Tibial artery (tissue), 4 donors: ENCODE results near the gene TSPAN7.

Experiments
- DNase-seq, 2 donors: peaks; one replicate each; pipeline ENCODE4 v3.0.0-alpha.2; 2019
- H3K27ac ChIP-seq, 2 donors: fragments of 200-600 bp; sonication (generic) in 1 of 2; 1 replicate in 1 of 2; 2 replicates in 1 of 2; pipeline ENCODE4 v1.5.1; 2018 to 2019; ENCODE audit warnings: mild to moderate bottlenecking in 1 of 2
- H3K27me3 ChIP-seq, 2 donors: fragments of 200-600 bp; sonication (generic) in 1 of 2; one replicate each; pipeline versions ENCODE4 v1.5.1 to v1.6.0; 2016 to 2019
- H3K36me3 ChIP-seq, 3 donors: fragments of 200-600 bp; sonication (generic) in 2 of 3; one replicate each; pipeline ENCODE4 v1.5.1; 2016 to 2019; ENCODE audit warnings: mild to moderate bottlenecking in 2 of 3
- H3K4me1 ChIP-seq, 4 donors: fragments of 200-600 bp; sonication (generic) in 2 of 4; 1 replicate in 3 of 4; 2 replicates in 1 of 4; pipeline ENCODE4 v1.5.1; 2016 to 2019
- H3K4me3 ChIP-seq, 2 donors: fragments of 200-600 bp; sonication (generic) in 1 of 2; 1 replicate in 1 of 2; 2 replicates in 1 of 2; pipeline ENCODE4 v1.5.1; 2018 to 2019; ENCODE audit warnings: mild to moderate bottlenecking in 2 of 2
- H3K9me3 ChIP-seq, 3 donors: fragments of 200-600 bp; sonication (generic) in 1 of 3; one replicate each; pipeline ENCODE4 v1.5.1; 2016 to 2019
- intact Hi-C: fragments of 100-400 bp; cut with DNase I; formaldehyde crosslinking; loops from one replicate; pipeline ENCODE4 v1.15.0; 2023; ENCODE audit warnings: low total_unique reads
- TF ChIP-seq, protein P1 (sequence below), 2 experiments: fragments of 200-600 bp in 1 of 2; fragments of 450-650 bp in 1 of 2; IDR thresholded peaks; one replicate each; pipeline ENCODE4 v1.5.1; 2017 to 2019; ENCODE audit warnings: antibody characterized with exemption in 2 of 2, mild to moderate bottlenecking in 1 of 2, moderate library complexity in 1 of 2

The TSPAN7 gene

GRCh38 chrX:38618180-38618579 is 56.8 kb downstream of the TSPAN7 start:
- no peaks in the 10 kb centered on the region for H3K27me3 ChIP-seq
- no peak overlapping the region for H3K27ac ChIP-seq
- H3K9me3 ChIP-seq, result no peaks in the 10 kb centered on the region
- intact Hi-C loops, result no loop called here
- no peak overlapping the region for H3K4me3 ChIP-seq
- DNase-seq, result no peak
- no peaks in the 10 kb centered on the region for H3K36me3 ChIP-seq
- TF ChIP-seq, protein P1, sequence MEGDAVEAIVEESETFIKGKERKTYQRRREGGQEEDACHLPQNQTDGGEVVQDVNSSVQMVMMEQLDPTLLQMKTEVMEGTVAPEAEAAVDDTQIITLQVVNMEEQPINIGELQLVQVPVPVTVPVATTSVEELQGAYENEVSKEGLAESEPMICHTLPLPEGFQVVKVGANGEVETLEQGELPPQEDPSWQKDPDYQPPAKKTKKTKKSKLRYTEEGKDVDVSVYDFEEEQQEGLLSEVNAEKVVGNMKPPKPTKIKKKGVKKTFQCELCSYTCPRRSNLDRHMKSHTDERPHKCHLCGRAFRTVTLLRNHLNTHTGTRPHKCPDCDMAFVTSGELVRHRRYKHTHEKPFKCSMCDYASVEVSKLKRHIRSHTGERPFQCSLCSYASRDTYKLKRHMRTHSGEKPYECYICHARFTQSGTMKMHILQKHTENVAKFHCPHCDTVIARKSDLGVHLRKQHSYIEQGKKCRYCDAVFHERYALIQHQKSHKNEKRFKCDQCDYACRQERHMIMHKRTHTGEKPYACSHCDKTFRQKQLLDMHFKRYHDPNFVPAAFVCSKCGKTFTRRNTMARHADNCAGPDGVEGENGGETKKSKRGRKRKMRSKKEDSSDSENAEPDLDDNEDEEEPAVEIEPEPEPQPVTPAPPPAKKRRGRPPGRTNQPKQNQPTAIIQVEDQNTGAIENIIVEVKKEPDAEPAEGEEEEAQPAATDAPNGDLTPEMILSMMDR (IDR thresholded peaks at IDR 0.05), result no peak
- H3K4me1 ChIP-seq, result no peaks in the 10 kb centered on the region

DNA sequence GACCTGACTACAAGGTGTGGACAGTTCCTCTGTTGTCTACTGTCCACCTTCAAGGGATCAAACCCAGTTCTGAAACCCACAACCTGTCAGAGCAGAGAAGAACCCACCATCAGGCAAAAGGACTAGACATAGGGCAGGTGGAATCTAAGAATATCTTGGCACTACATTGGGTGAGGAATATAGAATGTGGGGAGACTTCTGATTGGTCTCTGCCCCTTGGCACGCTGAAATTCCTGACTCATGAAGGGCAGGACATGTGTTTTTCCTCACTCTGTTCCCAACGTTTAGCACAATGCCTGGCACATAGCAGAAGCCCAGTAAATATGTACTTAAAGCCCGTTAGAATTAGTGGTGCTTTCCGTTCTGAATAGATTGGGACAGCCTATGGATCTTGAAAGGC is 59.3 kb downstream of the TSPAN7 start:
- Histone ChIP-seq H3K27ac (no peak overlapping the region), H3K36me3 (no peaks in the 10 kb centered on the region), H3K9me3 (no peaks in the 10 kb centered on the region), H3K4me3 (no peak overlapping the region), H3K27me3 (no peaks in the 10 kb centered on the region), H3K4me1 (no peaks in the 10 kb centered on the region)
- DNase-seq, result no peak
- TF ChIP-seq, protein P1 (IDR thresholded peaks at IDR 0.05), result no peak
- intact Hi-C loops, result no loop called here

- H3K4me1 ChIP-seq, result no peaks in the 10 kb centered on the region
- H3K4me3 ChIP-seq, result no peak overlapping the region
- TF ChIP-seq, protein P1 (IDR thresholded peaks at IDR 0.05), result no peak
- intact Hi-C loops, result no loop called here
- H3K36me3 ChIP-seq, result no peaks in the 10 kb centered on the region
- no peak overlapping the region for H3K27ac ChIP-seq
- H3K9me3 ChIP-seq, result no peaks in the 10 kb centered on the region
- no peaks in the 10 kb centered on the region for H3K27me3 ChIP-seq
- no peak for DNase-seq
These were observed 65.0 kb downstream of the TSPAN7 start for GRCh38 chrX:38626296-38626695.

DNA sequence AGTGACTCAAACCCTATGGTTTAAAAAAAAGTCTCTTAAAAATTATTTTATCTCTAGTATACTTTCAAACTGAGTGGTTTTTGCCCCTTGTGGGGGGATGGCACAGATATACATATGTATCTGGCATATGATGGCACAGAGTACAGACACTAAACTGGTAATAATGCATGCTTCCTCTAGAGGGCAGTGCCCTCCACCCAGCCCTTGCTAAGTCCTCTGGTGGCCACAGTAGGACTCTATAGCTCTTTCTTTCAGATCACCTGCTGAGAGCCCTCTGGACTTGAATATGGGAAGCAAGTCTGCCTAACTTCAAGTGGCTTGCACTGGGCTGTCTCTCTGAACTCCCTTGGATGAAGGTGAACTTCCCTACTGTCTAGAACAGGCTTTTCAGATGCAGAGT is 66.3 kb downstream of the TSPAN7 start:
- intact Hi-C loops, result no loop called here
- Histone ChIP-seq H3K4me3 (no peak overlapping the region), H3K9me3 (no peaks in the 10 kb centered on the region), H3K4me1 (no peaks in the 10 kb centered on the region), H3K27ac (no peak overlapping the region), H3K36me3 (no peaks in the 10 kb centered on the region), H3K27me3 (no peaks in the 10 kb centered on the region)
- DNase-seq, result no peak
- TF ChIP-seq, protein P1 (IDR thresholded peaks at IDR 0.05), result peak in 1 of 2 experiments; percentile 7

DNA sequence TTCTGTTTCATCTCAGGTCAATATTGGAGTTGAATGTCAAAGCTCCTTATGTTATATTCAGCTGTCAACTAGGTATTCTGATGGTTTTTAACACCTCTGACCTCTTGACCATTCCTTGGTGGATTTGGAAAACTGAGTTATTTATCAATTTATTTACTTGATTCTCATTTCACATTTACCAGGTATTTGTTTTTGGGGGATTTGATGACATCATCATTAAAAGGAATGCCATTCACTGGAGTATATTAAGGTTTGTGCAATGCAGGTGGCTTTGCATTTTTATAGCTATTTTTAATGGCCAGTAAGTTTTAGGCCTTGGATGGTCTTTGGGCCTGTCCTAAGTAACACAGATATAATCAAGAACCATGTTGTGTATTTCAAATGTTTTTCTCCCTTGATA is 67.2 kb downstream of the TSPAN7 start:
- no peaks in the 10 kb centered on the region for H3K4me1 ChIP-seq
- H3K27ac ChIP-seq, result no peak overlapping the region
- no peaks in the 10 kb centered on the region for H3K36me3 ChIP-seq
- no peak overlapping the region for H3K4me3 ChIP-seq
- intact Hi-C loops, result no loop called here
- DNase-seq, result no peak
- no peaks in the 10 kb centered on the region for H3K27me3 ChIP-seq
- TF ChIP-seq, protein P1 (IDR thresholded peaks at IDR 0.05), result no peak
- no peaks in the 10 kb centered on the region for H3K9me3 ChIP-seq

- intact Hi-C loops, result no loop called here
- H3K4me1 ChIP-seq, result peaks cover 0 to 11% (median 0%) of the 10 kb centered on the region in 4 donors
- TF ChIP-seq, protein P1 (IDR thresholded peaks at IDR 0.05), result no peak
- no peaks in the 10 kb centered on the region for H3K9me3 ChIP-seq
- H3K4me3 ChIP-seq, result no peak overlapping the region
- no peaks in the 10 kb centered on the region for H3K36me3 ChIP-seq
- H3K27ac ChIP-seq, result no peak overlapping the region
- H3K27me3 ChIP-seq, result no peaks in the 10 kb centered on the region
- no peak for DNase-seq
These were observed 71.2 kb downstream of the TSPAN7 start for GRCh38 chrX:38632516-38632915.
